H1 (cell line): Measurements from ENCODE around the gene GPR35. TPM values are rescaled to one million over a fixed set of nuclear protein-coding genes. Genes with fewer than 3 reads are reported as not detected.

Source experiments
- EGR1 ChIP-seq: IDR thresholded peaks from 2 replicates; pipeline ENCODE4 v1.6.1; 2011; ENCODE audit warnings: low read depth, low read length, borderline replicate concordance
- MAX ChIP-seq: IDR thresholded peaks from 2 replicates; pipeline ENCODE4 v1.6.1; 2012; ENCODE audit warnings: inconsistent platforms
- NANOG ChIP-seq: IDR thresholded peaks from 2 replicates; pipeline ENCODE4 v1.6.1; 2011; ENCODE audit warnings: low read length, low read depth, mild to moderate bottlenecking, inconsistent platforms; ENCODE audit not compliant: insufficient read depth, poor library complexity, severe bottlenecking
- SAP30 ChIP-seq: fragments of 300-600 bp; sonication (generic); IDR thresholded peaks from 2 replicates; pipeline ENCODE4 v1.7.1; 2012; ENCODE audit warnings: low read length, moderate library complexity, mild to moderate bottlenecking, inconsistent platforms; ENCODE audit not compliant: insufficient read depth, insufficient replicate concordance
- SRF ChIP-seq: IDR thresholded peaks from 2 replicates; pipeline ENCODE4 v1.6.1; 2011; ENCODE audit warnings: mild to moderate bottlenecking, low read depth, low read length, moderate library complexity
- polyA plus RNA-seq, 7 experiments: library from polyadenylated mRNA; depleted of rRNA in 3 of 7; stranded (reverse) in 5 of 7; unstranded in 2 of 7; fragments of >200 nt in 5 of 7; fragments of 200-250 nt in 2 of 7; gene quantifications; 1 replicate in 5 of 7; 2 replicates in 1 of 7; 4 replicates in 1 of 7; pipeline versions ENCODE4 v1.2.1 to v1.2.3, GENCODE V29; 2011 to 2013; ENCODE audit warnings: missing spikeins in 2 of 7, mixed read lengths in 2 of 7
- total RNA-seq: library from RNA; stranded (reverse); fragmentation: NEBNext Ultra II Directional; extraction: Animal tissue kit (Norgen Biotek cat#: 25700); gene quantifications from 2 replicates; pipeline ENCODE4 v1.2.1, GENCODE V29; 2021

GPR35 gene
- total and polyA plus RNA-seq, 2 of the 8 experiments (the other 6 are each of a cell fraction or from before 2014, with no cell fraction given), result 0.47 TPM; not detected in 1

- no peak for TF ChIP-seq SAP30
- TF ChIP-seq NANOG, result no peak
- no peak for TF ChIP-seq SRF
- TF ChIP-seq EGR1, result no peak
- no peak for TF ChIP-seq MAX
Measured at GRCh38 chr2:240630771-240631547, 5.7 kb downstream of the GPR35 start (continued).
